Measurements from ENCODE around the gene DCLRE1B.
A peak's percentile ranks its signal among the peaks of the same experiment; 100 is the strongest.
"Not testable (repeated sequence)": the region's sequence is repeated elsewhere in the genome, so short reads cannot be mapped to it uniquely, and the experiment has no call there.

The DCLRE1B gene

GRCh38 chr1:113945329-113945728, 40.2 kb downstream of the DCLRE1B start:
- in situ Hi-C loops (cut with HindIII; ENCODE audit: low sequenced_read_pairs): no loop called here
- H3K4me3 ChIP-seq (ENCODE audit: low read depth, low read length): no peak overlapping the region
- TF ChIP-seq, protein P1, sequence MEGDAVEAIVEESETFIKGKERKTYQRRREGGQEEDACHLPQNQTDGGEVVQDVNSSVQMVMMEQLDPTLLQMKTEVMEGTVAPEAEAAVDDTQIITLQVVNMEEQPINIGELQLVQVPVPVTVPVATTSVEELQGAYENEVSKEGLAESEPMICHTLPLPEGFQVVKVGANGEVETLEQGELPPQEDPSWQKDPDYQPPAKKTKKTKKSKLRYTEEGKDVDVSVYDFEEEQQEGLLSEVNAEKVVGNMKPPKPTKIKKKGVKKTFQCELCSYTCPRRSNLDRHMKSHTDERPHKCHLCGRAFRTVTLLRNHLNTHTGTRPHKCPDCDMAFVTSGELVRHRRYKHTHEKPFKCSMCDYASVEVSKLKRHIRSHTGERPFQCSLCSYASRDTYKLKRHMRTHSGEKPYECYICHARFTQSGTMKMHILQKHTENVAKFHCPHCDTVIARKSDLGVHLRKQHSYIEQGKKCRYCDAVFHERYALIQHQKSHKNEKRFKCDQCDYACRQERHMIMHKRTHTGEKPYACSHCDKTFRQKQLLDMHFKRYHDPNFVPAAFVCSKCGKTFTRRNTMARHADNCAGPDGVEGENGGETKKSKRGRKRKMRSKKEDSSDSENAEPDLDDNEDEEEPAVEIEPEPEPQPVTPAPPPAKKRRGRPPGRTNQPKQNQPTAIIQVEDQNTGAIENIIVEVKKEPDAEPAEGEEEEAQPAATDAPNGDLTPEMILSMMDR (IDR thresholded peaks at IDR 0.05; ENCODE audit: low read depth, low read length, missing control alignments): no peak
- no peak for DNase-seq (ENCODE audit: low read depth)

DNA sequence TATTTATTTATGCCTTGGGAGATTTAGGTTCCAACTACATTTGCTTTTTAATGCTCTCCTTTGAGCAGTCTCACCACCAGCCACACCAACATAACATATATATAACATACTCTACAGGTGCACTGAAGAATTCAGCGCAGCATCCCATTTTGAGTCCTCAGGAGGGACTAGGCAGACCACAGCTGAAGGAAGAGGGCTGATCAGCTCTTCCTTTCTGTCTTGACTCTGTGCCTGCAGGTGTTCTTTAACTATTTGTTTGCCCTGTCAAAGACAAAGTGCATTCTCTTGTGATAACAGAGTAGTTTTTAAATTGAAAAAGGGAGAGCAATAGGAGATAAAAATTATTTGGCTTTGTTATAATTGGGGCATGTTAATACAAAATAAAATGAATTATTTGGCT, 41.0 kb downstream of the DCLRE1B start:
- DNase-seq (ENCODE audit: low read depth): no peak
- TF ChIP-seq, protein P1 (IDR thresholded peaks at IDR 0.05; ENCODE audit: low read depth, low read length, missing control alignments): no peak
- H3K4me3 ChIP-seq (ENCODE audit: low read depth, low read length): no peak overlapping the region
- in situ Hi-C loops (cut with HindIII; ENCODE audit: low sequenced_read_pairs): no loop called here

DNA sequence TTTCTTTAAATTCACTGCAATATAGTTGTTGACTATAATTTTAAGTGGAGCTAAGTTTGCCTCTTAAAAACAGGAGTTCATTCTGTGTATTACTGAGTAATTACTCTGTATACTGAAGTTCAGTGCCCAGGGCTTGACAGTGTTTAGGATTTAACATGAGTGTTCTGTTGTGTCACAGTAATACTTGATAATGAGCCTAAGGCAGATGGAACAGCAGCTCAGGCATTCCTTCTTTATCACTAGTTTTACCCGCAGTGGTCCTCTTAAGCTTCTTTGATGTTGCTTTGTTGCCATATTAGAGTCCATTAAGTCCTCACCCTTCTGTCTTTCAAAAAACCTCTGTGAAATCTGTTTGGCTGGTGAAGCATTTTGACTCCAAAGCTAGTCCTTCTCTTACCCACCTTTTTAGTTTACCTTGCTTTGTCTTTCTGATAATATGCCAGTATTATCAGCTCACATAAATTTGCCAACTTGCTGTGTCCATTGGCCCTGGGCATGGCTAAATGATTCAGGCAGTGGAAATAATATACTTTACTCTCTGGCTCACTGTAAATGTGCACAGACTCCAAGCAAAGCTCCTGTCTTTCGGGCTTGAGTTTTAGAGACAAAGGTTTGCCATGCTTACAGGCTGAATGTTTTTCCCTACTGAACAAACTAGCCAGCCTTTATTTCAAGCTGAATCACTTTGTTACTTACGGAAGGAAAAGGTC, 41.7 kb downstream of the DCLRE1B start:
- DNase-seq (ENCODE audit: low read depth): no peak
- no peak overlapping the region for H3K4me3 ChIP-seq (ENCODE audit: low read depth, low read length)
- in situ Hi-C loops (cut with HindIII; ENCODE audit: low sequenced_read_pairs): no loop called here
- TF ChIP-seq, protein P1 (IDR thresholded peaks at IDR 0.05; ENCODE audit: low read depth, low read length, missing control alignments): no peak

- H3K4me3 ChIP-seq (ENCODE audit: low read depth, low read length): no peak overlapping the region
- TF ChIP-seq, protein P1 (IDR thresholded peaks at IDR 0.05; ENCODE audit: low read depth, low read length, missing control alignments): no peak
- no peak for DNase-seq (ENCODE audit: low read depth)
- in situ Hi-C loops (cut with HindIII; ENCODE audit: low sequenced_read_pairs): no loop called here
Measured at GRCh38 chr1:113947388-113948107, 42.4 kb downstream of the DCLRE1B start.

DNA sequence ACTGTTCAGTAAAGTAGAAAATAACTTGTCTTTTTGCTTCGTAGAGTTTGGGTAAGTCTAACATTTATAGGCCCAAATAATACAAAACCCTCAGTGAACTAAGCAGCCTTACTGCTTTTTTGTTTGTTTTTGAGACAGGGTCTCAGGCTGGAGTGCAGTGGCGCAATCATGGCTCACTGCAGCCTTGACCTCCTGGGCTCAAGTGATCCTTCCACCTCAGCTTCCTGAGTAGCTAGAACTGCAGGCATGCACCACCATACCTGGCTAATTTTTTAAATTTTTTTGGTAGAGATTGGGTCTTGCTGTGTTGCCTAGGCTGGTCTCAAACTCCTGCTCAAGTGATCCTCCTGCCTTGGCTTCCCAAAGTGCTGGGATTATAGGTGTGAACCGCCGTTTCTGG, 43.0 kb downstream of the DCLRE1B start:
- DNase-seq (ENCODE audit: low read depth); in situ Hi-C loops (cut with HindIII; ENCODE audit: low sequenced_read_pairs); H3K4me3 ChIP-seq (ENCODE audit: low read depth, low read length): not testable (repeated sequence)

DNA sequence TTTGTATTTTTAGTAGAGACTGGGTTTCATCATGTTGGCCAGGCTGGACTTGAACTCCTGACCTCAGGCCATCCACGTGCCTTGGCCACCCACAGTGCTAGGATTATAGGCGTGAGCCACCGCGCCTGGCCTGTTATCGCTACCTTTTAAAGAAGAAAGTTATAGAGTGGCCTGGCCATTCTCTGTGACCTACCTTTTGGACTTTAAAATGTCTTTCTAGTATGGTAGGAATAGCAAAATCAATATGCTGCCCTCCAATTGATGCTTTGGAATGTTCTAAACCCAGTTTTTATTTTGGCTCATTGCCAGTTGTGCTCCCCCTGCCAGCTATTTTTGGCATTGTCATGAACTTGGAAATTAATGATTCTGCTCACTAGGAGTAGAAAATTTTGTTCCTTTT, 43.9 kb downstream of the DCLRE1B start:
- no peak overlapping the region for H3K4me3 ChIP-seq (ENCODE audit: low read depth, low read length)
- in situ Hi-C loops (cut with HindIII; ENCODE audit: low sequenced_read_pairs): no loop called here
- TF ChIP-seq, protein P1 (IDR thresholded peaks at IDR 0.05; ENCODE audit: low read depth, low read length, missing control alignments): peak; percentile 43
- DNase-seq (ENCODE audit: low read depth): no peak

DNA sequence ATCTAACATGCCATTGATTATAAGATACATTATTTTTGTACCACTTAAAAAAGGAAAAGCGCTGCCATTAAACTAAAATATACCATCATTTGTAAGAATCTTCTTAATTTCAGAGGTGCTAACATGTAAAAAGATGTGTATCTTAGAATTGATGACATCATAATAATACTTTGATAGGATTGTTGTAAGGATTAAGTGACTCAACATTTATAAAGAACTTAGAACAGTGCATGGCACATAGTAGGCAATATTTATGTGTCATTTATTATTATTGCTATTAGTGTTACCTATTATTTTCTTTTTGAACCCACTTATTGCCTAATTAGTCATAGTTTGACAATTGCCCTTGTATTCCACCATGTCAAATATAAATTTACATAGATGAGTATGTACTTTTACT, 45.8 kb downstream of the DCLRE1B start:
- DNase-seq (ENCODE audit: low read depth): no peak
- TF ChIP-seq, protein P1 (IDR thresholded peaks at IDR 0.05; ENCODE audit: low read depth, low read length, missing control alignments): no peak
- no peak overlapping the region for H3K4me3 ChIP-seq (ENCODE audit: low read depth, low read length)
- in situ Hi-C loops (cut with HindIII; ENCODE audit: low sequenced_read_pairs): no loop called here
